ENCODE results near the gene EMILIN1.
A peak's percentile ranks its signal among the peaks of the same experiment; 100 is the strongest.

Gene EMILIN1

DNA sequence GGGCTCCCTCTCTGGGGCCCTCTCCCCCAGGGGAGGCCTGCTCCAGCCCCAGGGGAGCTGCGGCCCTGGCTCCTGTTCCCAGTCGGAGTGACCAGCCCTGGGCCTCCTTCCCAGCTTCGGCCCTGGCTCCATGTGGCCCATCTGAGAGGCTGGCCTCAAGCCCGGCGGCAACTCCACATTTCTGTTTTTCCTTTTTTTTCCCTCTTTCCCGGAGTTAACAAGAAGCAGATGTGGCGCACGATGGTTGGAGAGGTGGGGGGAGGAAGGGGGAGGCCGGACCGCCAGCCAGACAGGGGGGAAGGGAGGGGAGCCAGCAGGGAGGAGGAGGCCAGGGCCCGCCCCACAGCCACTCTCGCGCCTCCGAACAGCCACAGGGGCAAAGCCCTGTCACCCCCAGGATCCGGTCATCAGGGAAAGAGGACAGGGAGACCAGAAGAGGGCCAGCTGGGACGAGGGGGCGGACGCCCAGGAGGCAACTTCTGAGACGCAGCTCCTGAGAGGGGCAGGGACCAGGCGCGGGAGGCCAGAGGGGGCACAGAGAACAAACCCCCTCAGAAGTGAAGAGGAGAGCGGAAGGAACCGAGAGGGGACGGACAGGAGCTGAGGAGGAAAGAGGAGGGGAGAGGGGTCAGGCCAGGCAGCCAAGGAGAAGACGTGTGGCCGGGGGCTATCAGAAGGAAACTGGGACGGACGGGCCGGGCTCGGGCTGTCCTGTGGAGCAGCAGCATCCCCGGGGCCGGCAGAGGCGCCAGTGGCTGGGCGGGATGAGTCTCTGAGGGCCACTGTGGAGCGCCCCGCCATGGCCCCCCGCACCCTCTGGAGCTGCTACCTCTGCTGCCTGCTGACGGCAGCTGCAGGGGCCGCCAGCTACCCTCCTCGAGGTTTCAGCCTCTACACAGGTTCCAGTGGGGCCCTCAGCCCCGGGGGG is at the start of gene EMILIN1:
Gene EMILIN1, plus strand, starts transcription at position 349 of the 928 bp plus-strand sequence. Its CDS starts 451 bp downstream, at position 800.
- no peak for DNase-seq

DNA sequence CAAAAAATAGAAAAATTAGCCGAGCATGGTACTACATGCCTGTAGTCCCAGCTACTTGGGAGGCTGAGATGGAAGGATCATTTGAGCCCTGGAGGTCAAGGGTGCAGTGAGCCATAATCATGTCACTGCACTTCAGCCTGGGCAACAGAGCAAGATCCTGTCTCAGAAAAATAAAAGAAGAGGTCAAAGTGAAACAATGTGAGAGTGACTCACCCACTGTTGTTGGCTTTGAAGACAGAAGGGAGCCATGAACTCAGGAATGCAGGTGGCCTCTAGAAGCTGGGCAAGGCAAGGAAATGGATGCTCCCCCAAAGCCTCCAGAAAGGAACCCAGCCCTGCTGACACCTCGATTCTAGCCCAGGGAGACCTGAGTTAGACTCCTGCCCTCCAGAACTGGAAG is 49.4 kb upstream of the EMILIN1 start:
- DNase-seq, result no peak

DNA sequence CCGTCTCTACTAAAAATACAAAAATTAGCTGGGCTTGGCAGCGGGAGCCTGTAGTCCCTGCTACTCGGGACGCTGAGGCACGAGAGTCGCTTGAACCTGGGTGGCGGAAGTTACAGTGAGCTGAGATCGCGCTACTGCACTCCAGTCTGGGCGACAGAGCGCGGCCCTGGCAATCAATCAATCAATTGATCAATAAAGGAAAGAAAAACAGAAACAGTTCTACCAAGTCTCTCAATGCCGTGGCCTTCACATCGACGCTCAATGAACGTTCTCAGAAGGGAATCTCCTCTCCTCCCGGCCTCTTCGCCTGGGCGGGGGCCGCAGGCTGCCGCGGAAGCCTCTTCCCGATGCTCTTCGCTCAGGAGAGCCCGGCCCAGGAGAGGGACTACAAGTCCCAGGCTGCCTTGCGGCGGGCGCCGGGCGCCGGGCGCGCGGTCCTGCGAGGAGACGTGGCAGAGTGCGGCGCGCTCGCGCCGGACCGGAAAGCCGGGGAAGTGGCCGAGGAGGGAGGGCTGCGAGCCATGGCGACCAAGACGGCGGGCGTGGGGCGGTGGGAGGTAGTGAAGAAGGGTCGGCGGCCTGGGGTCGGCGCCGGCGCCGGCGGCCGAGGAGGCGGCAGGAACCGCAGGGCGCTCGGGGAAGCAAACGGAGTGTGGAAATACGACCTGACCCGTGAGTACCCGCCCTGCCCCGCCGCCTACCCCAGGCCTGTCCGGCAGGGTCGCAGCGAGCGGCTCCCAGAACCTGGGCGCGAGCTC is 45.7 kb upstream of the EMILIN1 start, which contains the start of gene TMEM214:
Gene TMEM214, plus strand, starts transcription at position 471 of the 758 bp plus-strand sequence. Its CDS starts 51 bp downstream, at position 522.
- peak; percentile 61 for DNase-seq

DNA sequence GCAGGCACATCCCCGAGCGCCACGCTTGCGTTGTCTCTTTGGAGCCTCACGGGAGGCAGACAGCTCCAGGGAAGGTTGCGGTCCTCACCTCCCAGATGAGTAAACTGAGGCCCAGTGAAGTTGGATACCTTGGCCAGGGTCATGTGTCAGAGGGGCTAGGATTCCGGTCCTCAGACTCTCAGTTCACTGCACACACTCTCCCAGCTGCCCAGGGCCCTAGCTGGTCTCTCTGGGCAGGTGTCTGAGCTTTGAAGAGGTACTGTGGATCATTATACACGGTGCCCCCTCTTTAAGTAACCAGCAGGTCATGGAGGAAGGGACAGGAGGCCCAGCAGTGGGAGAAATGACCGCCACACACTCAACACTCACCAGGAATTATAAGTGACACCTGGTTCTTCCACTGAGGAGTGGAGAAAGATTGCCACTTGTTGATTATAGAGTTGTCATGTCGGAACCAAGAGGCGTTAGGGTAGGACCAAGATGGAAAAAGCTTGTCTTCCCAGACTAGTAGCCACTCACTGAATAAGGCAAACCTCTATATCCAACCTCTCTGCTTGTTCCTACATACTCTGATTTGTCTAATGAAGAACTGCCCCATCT is 45.1 kb upstream of the EMILIN1 start:
- DNase-seq, result no peak

DNA sequence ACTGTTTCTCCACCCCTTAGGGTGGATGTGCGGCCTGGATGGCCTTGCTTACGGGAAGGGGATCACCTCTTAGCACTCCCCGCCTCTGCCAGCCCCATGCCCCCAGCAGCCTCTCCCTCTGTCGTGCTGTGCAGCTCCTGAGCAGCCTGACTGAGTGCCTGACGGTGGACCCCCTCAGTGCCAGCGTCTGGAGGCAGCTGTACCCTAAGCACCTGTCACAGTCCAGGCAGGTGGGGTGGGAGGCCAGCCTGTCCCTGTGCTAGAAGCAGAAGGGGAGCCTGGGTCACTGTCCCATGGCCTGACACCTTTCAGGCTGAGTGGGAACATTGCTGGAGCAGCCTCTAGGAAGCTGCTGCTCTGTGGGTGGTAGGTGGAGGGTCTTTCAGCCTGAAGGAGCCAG is 40.4 kb upstream of the EMILIN1 start:
- no peak for DNase-seq

DNA sequence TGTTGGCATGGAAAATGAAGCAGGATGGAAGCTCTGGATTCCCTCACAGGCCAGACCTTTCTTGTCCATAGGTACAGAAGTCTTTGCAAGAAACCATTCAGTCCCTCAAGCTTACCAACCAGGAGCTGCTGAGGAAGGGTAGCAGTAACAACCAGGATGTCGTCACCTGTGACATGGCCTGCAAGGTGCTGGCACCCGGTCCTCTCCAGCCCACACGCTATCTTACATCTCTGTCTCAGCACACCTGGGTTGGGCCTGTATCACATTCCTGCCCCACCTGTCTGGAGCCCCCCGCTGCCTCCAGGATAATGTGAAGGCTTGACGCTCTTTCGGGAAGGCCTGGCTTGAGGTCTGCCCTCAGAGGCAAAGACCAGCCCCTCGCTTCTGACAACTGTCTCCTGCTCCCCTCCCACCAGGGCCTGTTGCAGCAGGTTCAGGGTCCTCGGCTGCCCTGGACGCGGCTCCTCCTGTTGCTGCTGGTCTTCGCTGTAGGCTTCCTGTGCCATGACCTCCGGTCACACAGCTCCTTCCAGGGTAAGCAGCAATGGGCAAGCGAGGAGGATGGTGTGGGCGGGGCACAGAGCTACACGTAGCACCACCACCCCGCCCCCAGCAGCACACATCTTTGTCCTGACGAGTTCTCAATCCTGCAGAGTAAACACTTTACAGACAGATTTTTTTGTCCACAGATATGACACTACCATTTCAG is 39.6 kb upstream of the EMILIN1 start:
- no peak for DNase-seq

DNA sequence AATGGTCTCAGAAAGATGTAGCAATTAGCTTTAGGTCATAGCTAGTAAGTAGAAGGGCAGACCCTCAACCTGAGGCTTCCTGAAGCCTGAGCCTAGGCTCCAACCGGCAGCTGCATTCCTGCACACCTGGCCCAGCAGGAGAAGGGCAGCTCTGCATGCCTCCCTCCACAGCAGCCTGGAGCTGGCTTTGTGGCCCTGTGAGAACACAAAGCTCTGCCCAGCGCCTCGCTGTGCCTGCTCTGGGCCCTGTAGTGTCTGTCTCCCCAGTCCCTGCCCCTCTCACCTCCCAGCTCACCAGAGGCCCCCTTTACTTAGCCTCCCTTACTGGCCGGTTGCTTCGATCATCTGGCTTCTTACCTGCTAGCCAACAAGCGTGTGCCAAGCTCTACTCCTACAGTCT is 39.0 kb upstream of the EMILIN1 start:
- no peak for DNase-seq

DNA sequence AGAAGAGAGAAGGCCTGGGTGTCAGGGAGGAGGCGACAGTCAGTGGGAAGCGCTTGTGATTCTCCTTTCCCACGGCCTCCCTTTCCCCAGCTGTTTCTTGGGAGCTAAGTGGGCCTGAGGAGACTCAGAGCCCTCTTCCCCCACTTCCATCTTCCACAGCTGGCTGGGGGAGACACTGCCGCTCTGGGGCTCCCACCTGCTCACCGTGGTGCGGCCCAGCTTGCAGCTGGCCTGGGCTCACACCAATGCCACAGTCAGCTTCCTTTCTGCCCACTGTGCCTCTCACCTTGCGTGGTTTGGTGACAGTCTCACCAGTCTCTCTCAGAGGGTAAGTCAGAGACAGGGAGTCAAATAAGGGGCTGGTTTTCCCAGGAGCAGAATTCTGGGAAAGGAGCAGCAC is 38.5 kb upstream of the EMILIN1 start:
- DNase-seq, result no peak

DNA sequence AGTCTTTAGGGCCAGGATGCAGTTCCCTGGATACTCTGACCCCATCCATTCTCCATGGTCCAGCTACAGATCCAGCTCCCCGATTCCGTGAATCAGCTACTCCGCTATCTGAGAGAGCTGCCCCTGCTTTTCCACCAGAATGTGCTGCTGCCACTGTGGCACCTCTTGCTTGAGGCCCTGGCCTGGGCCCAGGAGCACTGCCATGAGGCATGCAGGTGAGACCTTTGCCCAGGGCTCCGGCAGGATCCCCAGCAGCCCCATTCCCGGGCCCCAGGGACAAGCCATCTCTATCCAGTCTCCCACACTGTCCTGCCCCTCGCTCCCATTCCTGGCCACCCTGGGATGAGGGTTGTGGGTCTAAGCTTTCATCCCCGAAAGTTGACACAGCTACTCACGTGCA is 38.1 kb upstream of the EMILIN1 start:
- no peak for DNase-seq

DNA sequence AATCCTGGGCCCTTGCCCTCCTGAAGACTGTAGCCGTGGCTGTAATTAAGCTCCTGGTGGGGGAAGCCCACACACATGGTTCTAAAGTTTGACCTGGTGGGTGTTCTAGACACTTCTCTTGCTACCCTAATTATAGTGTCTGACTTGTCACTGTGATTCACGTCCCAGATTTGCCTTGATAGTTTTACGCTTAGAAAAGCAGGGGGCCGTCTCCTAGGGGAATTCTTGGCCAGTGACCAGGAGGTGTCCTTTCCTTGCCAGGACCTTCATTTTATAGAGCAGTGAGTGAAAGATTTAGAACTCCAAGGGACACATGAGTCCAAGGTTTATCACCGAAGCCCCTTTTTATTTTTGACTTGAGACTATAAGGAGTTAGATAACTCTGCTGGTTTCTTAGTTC is 36.7 kb upstream of the EMILIN1 start:
- no peak for DNase-seq

DNA sequence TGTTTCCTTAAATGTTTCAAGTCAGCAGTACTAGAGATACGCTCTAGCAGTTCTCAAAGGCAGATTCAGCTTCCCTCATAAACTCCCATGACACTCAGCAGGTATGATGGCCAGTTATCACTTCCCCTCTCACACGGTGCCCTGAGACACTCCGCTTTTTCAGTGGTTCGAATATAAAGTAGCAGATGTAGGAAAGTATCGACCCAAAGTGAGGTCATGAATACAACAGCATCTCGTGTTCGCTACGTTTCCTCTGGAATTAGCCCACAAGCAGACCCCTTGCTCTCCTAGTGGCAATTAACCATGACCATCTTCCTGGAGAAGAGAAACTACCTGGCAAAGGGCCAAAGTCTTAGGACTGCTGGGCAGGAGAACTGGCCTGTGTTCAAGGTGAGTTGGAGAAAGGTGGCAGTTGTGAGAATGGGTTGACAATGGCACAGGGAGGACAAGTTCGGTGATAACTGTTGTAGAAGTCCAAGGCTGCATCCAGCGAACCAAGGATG is 36.2 kb upstream of the EMILIN1 start:
- DNase-seq, result no peak

DNA sequence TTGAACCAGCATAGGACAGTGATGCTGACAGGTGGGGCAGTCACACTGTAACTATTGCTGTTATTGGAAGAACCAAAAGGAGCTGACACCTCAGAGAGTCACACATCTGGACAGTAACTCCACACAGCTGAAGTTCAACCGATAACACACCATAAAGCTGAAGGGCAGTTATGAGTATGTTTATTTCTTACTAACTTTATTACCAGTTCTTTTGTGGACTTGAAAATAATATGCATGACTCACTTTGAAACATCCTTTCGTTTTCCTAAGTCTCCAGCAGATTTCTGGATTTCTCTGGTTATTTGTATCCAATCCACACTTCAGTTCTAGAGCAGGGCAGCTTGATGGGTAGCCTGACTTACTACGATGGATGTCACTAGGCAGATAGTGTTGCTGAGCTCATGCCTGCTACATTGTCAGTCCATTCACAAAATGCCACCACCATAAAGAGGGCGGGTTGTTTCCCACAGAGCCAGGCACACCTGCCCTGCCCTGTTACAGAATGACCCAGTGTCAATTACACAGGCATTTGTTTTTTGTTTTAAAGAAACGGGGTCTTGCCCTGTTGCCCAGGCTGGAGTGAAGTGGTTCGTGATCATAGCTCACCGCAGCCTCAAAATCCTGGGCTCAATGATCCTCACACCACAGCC is 35.3 kb upstream of the EMILIN1 start:
- no peak for DNase-seq

DNA sequence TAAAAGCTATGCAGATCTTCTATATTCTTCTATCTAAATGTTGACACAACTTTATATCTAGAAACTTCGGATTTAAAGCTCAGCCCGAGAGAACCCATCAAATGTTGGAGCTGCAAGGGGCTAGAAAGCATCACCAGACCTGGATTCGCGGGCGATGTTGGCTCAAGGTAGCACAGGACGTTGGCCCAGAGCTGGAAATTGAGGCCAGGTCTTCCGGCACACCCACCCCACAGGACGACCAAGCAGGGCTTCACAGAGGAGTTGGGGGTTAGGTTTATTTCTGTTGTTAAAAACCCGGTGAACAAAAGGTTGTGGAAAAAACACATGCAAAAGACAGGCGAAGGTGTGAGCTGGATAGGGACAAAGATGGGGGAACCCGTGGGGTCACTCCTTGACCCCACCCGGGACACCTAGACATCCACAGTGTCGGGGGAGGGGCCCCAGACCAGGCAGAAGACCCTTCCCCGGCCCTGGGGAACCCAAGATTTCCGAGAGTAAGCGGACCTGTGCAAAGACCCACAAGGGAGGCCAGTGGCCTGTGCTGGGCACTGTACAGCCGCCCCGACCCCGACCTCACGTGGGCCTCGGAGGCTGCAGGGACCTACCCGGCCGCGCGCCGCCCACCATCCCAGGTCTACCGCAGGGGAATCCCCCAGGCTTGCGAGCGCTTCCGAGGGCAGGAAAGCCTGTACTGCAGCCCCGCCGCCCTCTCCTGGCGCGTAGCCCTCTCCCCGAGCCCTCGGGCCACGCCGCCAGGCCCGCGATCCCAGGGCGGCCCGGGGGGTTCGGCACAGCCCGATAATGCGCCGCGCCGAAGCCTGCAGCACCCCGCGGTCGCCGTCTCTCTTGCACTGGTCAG is 28.8 kb upstream of the EMILIN1 start:
- peak; percentile 33 for DNase-seq

DNA sequence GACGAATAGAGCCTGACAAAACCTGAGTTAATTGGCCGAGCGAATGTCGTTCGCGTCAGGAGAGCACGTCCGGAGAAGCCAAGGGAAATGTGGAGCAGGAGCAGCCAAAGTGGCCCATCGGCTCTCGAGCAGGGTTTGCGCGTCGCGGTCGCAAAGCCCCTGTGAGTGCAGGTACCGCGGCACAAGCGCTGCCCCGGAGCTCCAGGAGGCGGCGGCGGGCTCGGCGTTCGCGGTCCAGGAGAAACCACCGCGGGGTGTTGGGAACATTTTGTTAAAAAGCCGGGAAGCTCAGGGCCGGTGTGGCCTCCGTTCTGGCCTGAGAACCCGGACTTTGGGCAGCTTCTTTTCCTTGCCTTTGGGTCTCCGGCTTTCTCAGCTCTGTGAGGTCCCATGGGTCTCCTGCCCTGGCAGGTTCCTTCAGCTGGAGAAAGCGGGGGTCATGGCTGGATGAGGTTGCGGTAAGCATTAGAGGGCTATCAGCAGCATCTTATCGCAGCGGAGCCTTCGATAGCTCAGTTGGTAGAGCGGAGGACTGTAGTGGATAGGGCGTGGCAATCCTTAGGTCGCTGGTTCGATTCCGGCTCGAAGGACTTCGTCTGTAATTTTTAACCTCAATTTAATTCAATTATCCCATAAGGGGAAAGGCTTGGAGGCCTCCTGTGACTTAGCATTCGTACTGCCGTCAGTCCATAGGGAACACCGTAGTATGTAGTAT is 28.0 kb upstream of the EMILIN1 start:
- peak; percentile 66 for DNase-seq

DNA sequence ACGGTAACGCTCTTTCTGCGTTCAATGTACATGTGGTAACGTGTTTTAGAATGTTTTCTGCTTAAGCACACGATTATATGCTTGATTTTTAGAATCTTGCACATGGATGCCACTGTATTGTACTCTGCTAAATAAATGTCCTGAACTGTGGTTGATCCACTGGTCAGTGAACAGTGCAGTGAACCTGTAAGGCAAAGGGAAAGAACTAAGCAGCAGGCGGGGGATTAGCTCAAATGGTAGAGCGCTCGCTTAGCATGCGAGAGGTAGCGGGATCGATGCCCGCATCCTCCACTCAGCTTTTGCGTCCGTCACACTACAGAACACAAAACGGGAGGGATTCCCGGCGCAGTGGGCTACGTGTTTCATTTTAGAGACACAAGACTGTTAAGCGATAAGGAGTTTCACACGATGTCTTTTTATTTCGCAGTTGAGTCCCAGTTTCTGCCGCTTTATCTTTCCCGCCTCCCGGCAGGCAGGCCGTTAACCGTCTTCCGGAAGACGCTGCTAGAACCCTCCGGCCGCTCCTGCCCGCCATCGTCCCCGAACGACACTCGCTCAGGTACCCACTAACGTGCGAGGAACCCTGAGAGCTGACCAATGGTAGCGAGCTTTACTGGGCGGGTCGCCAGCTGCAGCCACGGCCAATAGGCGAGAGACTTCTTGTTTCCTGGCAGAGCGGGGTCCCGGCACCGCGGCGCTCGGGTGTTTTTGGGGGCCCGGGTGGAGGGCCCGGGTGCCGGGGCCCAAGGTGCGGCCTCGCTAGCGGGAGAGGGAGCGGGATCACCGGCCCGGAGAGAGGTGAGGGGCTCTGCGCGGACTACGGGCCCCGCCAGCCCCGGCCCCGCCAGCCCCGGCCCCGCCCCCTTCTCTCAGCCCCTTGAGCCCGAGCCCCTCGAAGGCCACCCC is 27.2 kb upstream of the EMILIN1 start, which contains the start of gene AGBL5:
Gene AGBL5, plus strand, starts transcription at position 673 of the 906 bp plus-strand sequence. CDS start 1,291 bp downstream, outside the sequence.
- DNase-seq, result peak; percentile 83

DNA sequence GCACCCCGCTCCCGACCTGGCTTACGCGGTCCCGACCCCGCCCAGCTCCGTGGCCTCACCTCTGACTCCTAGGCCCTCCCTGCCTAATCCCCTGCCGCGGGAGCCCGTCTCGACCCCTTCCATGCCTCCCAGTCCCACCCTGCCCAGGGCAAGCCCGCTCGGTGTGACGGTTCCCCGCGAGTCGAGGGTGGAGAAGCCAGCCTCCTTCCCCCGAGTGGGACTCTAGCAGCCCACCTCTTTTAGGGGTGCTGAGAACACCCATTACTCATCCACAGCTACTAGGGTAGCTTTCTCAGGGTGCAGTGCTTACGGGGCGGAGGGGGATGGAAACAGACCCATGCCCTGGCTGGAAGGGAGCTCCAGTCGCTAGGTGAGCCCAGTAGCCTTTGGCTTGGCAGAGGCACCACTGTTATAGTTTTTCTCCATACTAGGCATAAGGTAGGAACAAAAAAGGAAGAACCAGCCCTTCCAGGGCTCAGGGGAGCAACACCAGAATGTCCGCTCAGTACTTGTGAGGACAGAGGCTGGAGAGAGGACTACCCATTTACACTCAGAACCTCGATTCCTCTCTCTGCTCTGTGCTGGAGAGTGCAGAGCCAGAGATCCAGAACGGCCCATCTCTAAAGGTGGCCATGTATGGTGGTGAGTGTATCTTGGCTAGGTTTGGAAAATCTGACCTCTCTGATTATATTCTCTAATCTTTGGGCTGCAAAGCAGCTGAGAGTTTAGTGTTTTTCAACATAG is 26.3 kb upstream of the EMILIN1 start:
- DNase-seq, result no peak

DNA sequence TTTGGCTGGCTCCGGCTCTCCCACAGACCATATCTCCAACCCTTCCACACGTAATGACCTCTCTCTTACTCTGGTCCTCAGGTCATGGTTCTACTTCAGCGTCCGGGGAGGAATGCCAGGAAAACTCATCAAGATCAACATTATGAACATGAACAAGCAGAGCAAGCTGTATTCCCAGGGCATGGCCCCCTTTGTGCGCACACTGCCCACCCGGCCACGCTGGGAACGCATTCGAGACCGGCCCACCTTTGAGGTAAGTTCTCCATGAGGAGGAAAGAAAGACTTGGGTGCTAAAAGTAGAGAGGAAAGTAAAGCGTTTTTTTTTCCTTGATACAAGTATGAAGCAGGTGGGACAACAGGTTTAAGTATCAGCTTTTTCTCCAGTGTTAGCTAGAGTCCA is 25.1 kb upstream of the EMILIN1 start:
- DNase-seq, result no peak

DNA sequence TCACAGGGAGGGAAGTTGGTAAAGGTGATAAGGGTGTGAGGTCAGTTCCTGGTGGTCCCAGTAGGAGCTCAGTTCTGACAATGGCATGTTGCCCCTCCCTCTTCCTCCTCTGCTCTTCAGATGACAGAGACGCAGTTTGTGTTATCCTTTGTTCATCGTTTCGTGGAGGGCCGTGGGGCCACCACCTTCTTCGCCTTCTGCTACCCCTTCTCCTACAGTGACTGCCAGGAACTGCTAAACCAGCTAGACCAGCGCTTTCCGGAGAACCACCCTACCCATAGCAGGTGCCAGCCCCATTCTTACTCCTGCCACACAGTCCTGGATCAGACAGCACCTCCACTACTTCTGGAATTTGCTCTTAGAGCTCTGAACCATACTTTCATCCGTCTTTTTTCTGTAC is 24.6 kb upstream of the EMILIN1 start:
- DNase-seq, result no peak

All from NK-92 treated with Interleukin-12 subunit alpha and Interleukin-12 subunit beta, amount 100 ng/mL, for 24 hours (cell line).